SKM-1 treated with dmso at 0.1 percent for 144 hours (cell line): ENCODE data around the gene VSIR.

ENCODE experiments used
- DNase-seq: peaks from one replicate; lab custom pipeline; 2025; ENCODE audit not compliant: unreplicated experiment; lab: John Stamatoyannopoulos, UW

VSIR gene

GRCh38 chr10:71734797-71735196 lies 38.5 kb downstream of the VSIR start:
- no peak for DNase-seq

- no peak for DNase-seq
Measured at GRCh38 chr10:71731791-71732190, 41.5 kb downstream of the VSIR start.

GRCh38 chr10:71729161-71729636 lies 44.1 kb downstream of the VSIR start:
- DNase-seq: peak; percentile 76

- DNase-seq: peak; percentile 93
Measured at GRCh38 chr10:71727738-71728737, 45.3 kb downstream of the VSIR start.

- DNase-seq: no peak
Measured at GRCh38 chr10:71727105-71727737, 46.1 kb downstream of the VSIR start.

- DNase-seq: no peak
Measured at GRCh38 chr10:71726580-71727104, 46.7 kb downstream of the VSIR start.

GRCh38 chr10:71725998-71726579 lies 47.2 kb downstream of the VSIR start:
- DNase-seq: peak; percentile 29

GRCh38 chr10:71725249-71725648 lies 48.1 kb downstream of the VSIR start:
- DNase-seq: no peak

- no peak for DNase-seq
Measured at GRCh38 chr10:71724539-71724938, 48.8 kb downstream of the VSIR start.

- no peak for DNase-seq
Measured at GRCh38 chr10:71723311-71723710, 50.0 kb downstream of the VSIR start.

- no peak for DNase-seq
Measured at GRCh38 chr10:71722849-71723248, 50.5 kb downstream of the VSIR start.

GRCh38 chr10:71721313-71721712 lies 52.0 kb downstream of the VSIR start:
- no peak for DNase-seq

GRCh38 chr10:71720288-71720687 lies 53.0 kb downstream of the VSIR start:
- no peak for DNase-seq

GRCh38 chr10:71719464-71720201 lies 53.7 kb downstream of the VSIR start, which contains the start of gene C10orf105:
C10orf105 (minus strand) TSS chr10:71719778; CDS start chr10:71716337, 3,441 bp downstream.
- DNase-seq: no peak

- DNase-seq: no peak
Measured at GRCh38 chr10:71719042-71719441, 54.3 kb downstream of the VSIR start.

- no peak for DNase-seq
Measured at GRCh38 chr10:71718165-71718698, 55.1 kb downstream of the VSIR start.

GRCh38 chr10:71717551-71717951 lies 55.8 kb downstream of the VSIR start:
- no peak for DNase-seq

- DNase-seq: no peak
Measured at GRCh38 chr10:71717056-71717455, 56.3 kb downstream of the VSIR start.

GRCh38 chr10:71716426-71716825 lies 56.9 kb downstream of the VSIR start:
- no peak for DNase-seq

GRCh38 chr10:71715860-71716259 lies 57.5 kb downstream of the VSIR start:
- DNase-seq: no peak
